GM12873 (cell line): Measurements from ENCODE around the gene ABTB2.

Source experiments
- CTCF ChIP-seq: IDR thresholded peaks from 2 replicates; pipeline ENCODE4 v1.5.1; 2012; ENCODE audit warnings: low read depth, mild to moderate bottlenecking, moderate library complexity, low read length, control low read depth; ENCODE audit not compliant: insufficient read depth; ENCODE audit errors: missing control alignments

The ABTB2 gene

GRCh38 chr11:34288492-34288891 lies 69.3 kb downstream of the ABTB2 start:
- no peak for TF ChIP-seq CTCF

DNA sequence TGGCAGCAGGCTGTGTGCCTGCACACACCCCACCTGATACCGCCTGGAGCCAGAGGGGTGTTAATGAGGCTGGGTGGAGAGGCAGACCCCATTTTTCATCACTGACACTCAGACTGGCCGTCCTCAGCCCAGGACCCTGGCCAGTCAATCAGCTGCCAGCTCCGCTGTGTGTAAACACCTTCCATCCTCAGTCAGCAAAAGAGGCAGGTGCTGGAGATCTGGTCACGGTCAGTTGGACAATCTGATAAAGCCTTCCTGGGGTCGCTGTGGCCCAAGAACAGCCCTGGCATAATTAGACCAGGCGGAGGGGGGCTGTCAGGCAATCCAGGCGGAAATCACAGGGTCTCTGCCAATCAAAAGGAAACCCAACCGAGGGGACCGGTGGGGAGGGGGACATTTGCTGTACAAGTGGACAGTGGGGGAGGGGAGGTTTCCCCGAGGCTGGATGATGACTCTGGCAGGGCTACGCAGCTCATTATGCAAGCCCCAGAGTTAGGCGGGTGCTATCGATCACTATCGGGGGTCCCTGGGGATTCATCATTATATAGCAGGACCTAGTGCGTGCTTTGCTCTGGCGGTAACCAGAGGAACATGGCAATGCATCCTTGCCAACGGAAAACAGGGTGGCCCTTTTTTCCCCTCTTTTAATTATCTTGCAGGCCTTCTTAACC lies 72.9 kb downstream of the ABTB2 start:
- no peak for TF ChIP-seq CTCF

- no peak for TF ChIP-seq CTCF
Observed at GRCh38 chr11:34284156-34284555, 73.7 kb downstream of the ABTB2 start.

DNA sequence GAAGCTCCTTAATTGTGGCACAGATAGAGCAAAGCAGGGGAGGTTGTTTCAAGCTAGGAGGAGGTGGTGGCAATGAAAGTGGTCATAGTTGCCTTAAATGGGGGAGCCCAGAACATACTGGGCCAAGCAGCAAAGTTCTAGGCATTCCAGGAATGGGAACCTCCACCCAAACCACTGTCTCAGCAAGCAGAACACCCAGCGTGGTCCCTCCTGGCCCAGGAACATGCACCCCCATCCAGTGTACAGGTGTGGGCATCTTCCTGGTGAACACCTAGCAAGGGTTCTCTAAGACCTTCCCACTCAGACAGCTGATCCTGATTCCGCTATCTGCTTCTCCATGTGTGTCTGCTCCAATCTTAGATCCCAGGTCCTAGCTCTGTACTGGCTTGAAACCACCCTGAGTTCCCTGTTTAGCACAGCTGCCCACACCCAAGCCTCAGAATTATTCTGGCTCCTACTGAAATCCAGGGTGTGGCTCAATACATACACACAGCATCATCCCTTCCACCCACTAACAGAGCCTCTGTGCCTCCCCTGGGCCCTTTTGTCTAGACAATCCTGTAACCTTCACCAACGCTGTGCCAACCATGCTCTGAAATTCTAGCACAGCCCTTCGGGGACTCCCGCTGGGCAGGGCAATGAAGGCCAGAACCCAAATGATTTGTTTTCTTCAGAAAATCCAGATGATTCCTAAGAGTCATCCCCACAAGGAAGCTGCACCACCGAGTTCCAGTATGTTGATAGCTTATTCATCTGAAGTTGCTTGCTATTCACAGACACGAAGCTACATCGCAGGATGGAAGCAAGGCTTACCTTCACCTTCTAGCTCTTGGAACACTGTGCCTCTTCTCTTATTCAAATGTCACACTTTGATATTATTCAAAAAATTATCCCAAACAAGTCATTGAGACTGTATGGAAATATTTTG lies 76.6 kb downstream of the ABTB2 start:
- no peak for TF ChIP-seq CTCF

DNA sequence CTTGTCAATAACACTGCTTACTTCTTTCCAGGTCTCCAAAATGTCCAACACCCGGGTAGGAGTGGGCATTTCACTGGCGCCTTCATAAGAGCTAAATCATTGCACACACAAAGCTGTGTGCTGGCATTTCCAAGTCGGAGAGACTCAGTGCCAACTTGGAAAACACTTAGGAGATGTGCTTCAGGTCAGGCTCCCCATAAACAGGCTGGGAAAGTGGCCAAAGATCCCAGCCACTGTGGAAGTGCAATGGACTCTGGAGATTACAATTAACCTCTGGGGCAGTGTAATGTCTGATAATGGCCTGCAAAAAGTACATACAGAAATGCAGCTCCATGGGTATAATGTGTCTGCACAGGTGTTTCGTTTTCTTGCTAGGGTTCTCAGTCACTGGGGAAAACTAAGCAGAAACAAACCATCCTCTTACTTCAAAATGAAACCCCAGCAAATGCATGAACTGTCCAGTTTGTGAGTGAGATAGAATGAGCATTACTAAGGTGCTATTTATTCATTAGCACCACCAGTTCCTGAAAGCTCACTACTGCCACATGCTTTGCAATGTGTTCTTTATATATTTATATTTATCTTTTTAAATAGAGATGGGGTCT lies 79.0 kb downstream of the ABTB2 start:
- TF ChIP-seq CTCF = no peak

- no peak for TF ChIP-seq CTCF
Observed at GRCh38 chr11:34278175-34278574, 79.6 kb downstream of the ABTB2 start.

- no peak for TF ChIP-seq CTCF
Observed at GRCh38 chr11:34277171-34277570, 80.6 kb downstream of the ABTB2 start.
